A673 (cell line): Measurements from ENCODE around the gene C3orf70. TPM values are rescaled to one million over a fixed set of nuclear protein-coding genes. Genes with fewer than 3 reads are reported as not detected.

ENCODE experiments used
- BruUV-seq: library from RNA; stranded (reverse); fragments of 400-500 nt; replicated peaks from 2 replicates; lab custom pipeline; 2021; lab: Mats Ljungman, UMichigan
- CTCF ChIA-PET: fragments of 300-600 bp; sonication (Branson Sonifier 250); formaldehyde crosslinking; loops from one replicate; lab custom pipeline; 2022; ENCODE audit warnings: antibody characterized with exemption; lab: Charles Lee
- POLR2A ChIA-PET: fragments of 300-600 bp; sonication (Branson Sonifier 250); formaldehyde crosslinking; loops from one replicate; lab custom pipeline; 2022; ENCODE audit warnings: antibody characterized with exemption; ENCODE audit not compliant: low non-redundant PET; lab: Charles Lee
- DNase-seq: peaks from one replicate; pipeline ENCODE4 v3.0.0-alpha.2; 2015; ENCODE audit warnings: low spot score
- H3K27ac ChIP-seq: fragments of 200-600 bp; sonication (generic); 2 replicates; pipeline ENCODE4 v1.5.1; 2016; ENCODE audit warnings: mixed run types, low read depth, mild to moderate bottlenecking, mixed read lengths, antibody characterized with exemption, low read length; ENCODE audit not compliant: poor library complexity, severe bottlenecking
- H3K27me3 ChIP-seq: fragments of 200-600 bp; sonication (generic); replicated peaks from 2 replicates; pipeline ENCODE4 v1.6.1; 2017; ENCODE audit warnings: mixed run types, low read depth, mild to moderate bottlenecking, mixed read lengths, antibody characterized with exemption, low read length; ENCODE audit not compliant: insufficient read depth, poor library complexity
- H3K36me3 ChIP-seq: fragments of 200-600 bp; sonication (generic); 2 replicates; pipeline ENCODE4 v1.6.1; 2016; ENCODE audit warnings: mixed run types, mild to moderate bottlenecking, mixed read lengths, antibody characterized with exemption, low read length; ENCODE audit not compliant: insufficient read depth, poor library complexity, severe bottlenecking
- H3K4me1 ChIP-seq: fragments of 200-600 bp; sonication (generic); 2 replicates; pipeline ENCODE4 v1.6.1; 2017; ENCODE audit warnings: mixed run types, mild to moderate bottlenecking, mixed read lengths, antibody characterized with exemption, low read length; ENCODE audit not compliant: insufficient read depth, poor library complexity, severe bottlenecking
- H3K4me3 ChIP-seq: fragments of 200-600 bp; sonication (generic); 2 replicates; pipeline ENCODE4 v1.5.1; 2016; ENCODE audit warnings: low read depth, mixed run types, mild to moderate bottlenecking, mixed read lengths, low read length; ENCODE audit not compliant: poor library complexity, severe bottlenecking
- H3K9me3 ChIP-seq: fragments of 200-600 bp; sonication (generic); 2 replicates; pipeline ENCODE4 v1.6.1; 2016; ENCODE audit warnings: mixed run types, low read depth, mild to moderate bottlenecking, mixed read lengths, antibody characterized with exemption, low read length; ENCODE audit not compliant: poor library complexity, severe bottlenecking
- CTCF ChIP-seq: fragments of 300-800, 200-600 bp; sonication (generic); conservative IDR thresholded peaks from 2 replicates; pipeline ENCODE4 v1.5.1; 2017; ENCODE audit warnings: low read depth, mild to moderate bottlenecking, antibody characterized with exemption, low read length, moderate library complexity, mixed read lengths
- EZH2 ChIP-seq: fragments of 200-600 bp; sonication (generic); IDR thresholded peaks from 2 replicates; pipeline ENCODE4 v1.6.1; 2017; ENCODE audit warnings: borderline replicate concordance, low read depth, mild to moderate bottlenecking, mixed read lengths, antibody characterized with exemption, low read length; ENCODE audit not compliant: poor library complexity, severe bottlenecking
- intact Hi-C: fragments of 100-400 bp; cut with micrococcal nuclease; formaldehyde crosslinking; loops from one replicate; pipeline ENCODE4 v1.10.0; 2022; ENCODE audit not compliant: unreplicated experiment
- total RNA-seq: library from RNA; stranded (reverse); gene quantifications from 2 replicates; pipeline ENCODE4 v1.2.3, GENCODE V29; 2021

Gene C3orf70
- total RNA-seq, 1 experiment from 2014 or later, result 0.26 TPM

DNA sequence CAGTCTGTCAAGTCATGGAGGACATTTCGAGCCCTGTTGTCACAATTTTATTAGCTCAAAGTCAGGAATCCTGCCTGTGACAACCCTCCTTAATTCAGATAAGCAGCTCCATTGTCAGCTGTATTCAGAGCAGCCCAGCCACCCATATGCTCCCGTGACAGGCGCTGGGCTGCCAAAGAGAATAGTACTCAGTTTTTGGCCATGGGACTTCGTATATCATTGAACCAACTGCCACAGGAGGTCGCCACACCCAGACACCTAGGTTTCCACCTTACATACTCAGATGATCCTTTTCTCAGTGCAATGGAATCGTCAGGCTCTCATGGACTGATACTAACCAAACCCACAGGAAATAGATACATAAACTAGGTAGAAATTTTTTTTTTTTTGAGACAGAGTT is 100.2 kb downstream of the C3orf70 start:
- CTCF ChIA-PET, result no interaction called here
- no peak for TF ChIP-seq CTCF
- Histone ChIP-seq H3K4me1 (no peaks in the 10 kb centered on the region), H3K9me3 (peaks cover under 1% of the 10 kb centered on the region), H3K4me3 (no peak overlapping the region), H3K27me3 (no peaks in the 10 kb centered on the region), H3K36me3 (no peaks in the 10 kb centered on the region), H3K27ac (no peak overlapping the region)
- POLR2A ChIA-PET, result no interaction called here
- no TSS peak for BruUV-seq
- DNase-seq, result no peak
- intact Hi-C loops, result no loop called here

GRCh38 chr3:185051801-185052200 is 101.1 kb downstream of the C3orf70 start:
- intact Hi-C loops, result no loop called here
- H3K27me3 ChIP-seq, result no peaks in the 10 kb centered on the region
- no peak overlapping the region for H3K27ac ChIP-seq
- no peak for TF ChIP-seq CTCF
- no peak for TF ChIP-seq EZH2
- no peaks in the 10 kb centered on the region for H3K4me1 ChIP-seq
- DNase-seq, result no peak
- H3K36me3 ChIP-seq, result no peaks in the 10 kb centered on the region
- no peaks in the 10 kb centered on the region for H3K9me3 ChIP-seq
- BruUV-seq, result no TSS peak
- ChIA-PET CTCF (no interaction called here), POLR2A (no interaction called here)
- H3K4me3 ChIP-seq, result no peak overlapping the region

DNA sequence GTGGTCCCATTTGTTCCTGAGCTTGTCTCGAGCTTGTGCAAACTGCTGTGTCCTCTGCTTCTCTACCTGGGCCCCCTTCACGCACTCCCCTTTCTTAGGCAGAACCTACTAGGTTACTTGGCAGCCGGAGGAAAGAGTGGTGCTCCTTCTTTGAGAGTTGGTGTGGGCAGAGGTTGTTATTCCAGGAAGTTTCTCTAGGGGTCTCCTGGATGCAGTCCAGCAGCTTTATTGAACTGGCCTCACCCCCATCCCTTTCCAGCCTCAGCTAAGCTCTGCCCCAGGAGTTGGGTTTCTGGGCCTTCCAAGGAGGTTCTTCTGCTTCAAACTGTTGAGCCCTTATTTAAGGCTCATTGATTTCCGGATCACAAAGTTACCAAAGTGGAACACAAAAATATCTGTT is 103.2 kb downstream of the C3orf70 start:
- no peaks in the 10 kb centered on the region for H3K36me3 ChIP-seq
- TF ChIP-seq CTCF (no peak), EZH2 (no peak)
- DNase-seq, result peak; percentile 8
- no TSS peak for BruUV-seq
- H3K4me1 ChIP-seq, result no peaks in the 10 kb centered on the region
- POLR2A ChIA-PET, result no interaction called here
- H3K4me3 ChIP-seq, result no peak overlapping the region
- no peak overlapping the region for H3K27ac ChIP-seq
- no peaks in the 10 kb centered on the region for H3K9me3 ChIP-seq
- intact Hi-C loops, result no loop called here
- CTCF ChIA-PET, result no interaction called here
- H3K27me3 ChIP-seq, result no peaks in the 10 kb centered on the region
